ENCODE measurements around the gene IL1A.
A peak's percentile ranks its signal among the peaks of the same experiment; 100 is the strongest.

Gene IL1A

DNA sequence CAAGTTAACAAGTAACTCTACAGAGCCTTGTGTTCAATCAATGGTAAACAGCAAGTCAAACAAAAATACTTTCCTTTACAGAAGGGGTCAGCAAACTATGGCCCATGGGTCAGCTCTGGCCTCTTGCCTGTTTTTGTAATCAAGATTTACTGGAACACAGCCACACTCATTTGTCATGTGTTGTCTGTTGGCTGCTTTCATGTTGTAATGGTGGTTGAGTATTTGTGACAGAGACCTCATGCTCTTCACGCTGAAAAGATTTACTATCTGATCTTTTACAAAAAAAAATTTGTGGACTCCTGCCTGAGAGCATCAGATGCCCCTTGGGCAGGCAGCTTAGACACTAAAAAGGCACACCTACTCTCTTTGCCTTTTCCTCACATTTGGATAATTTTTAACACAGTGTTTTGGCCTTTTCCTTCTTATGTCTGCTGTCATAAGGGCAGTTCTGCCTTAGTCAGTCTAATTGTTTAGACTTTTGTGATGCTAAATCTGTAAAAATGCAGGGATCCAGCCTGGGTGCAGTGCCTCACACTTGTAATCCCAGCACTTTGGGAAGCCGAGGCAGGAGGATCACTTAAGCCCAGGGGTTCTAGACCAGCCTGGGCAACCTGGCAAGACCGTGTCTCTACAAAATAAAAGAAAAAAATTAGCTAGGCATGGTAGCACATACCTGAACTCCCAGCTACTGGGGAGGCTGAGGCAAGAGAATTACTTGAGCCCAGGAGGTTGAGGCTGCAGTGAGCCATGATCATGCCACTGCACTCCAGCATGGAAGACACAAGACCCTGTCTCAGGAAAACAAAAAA lies 34.0 kb upstream of the IL1A start:
- peak; percentile 49 for DNase-seq

DNA sequence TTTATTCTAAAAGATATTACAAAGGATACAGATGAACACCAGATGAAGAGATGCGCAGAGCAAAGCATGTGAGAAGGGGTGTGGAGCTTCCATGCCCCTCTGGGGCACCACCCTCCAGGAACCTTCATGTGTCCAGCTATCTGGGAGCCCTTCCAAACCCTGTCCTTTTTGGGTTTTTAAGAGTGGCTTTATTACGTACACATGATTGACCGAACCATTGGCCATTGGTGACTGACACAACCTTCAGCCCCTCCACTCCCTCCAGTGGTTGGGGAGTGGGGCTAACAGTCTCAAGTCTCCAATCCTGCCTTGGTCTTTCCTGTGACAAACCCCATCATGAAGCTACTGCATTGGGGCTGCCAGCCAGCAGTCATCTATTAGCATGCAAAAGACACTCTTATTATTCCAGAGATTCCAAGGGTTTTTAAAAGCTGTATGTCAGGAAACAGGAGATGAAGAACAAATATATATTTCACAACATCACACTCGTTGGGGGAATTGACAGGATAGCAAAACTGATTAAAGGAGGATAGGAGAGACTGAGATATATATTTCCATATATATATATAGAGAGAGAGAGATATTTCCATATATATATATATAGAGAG lies 32.9 kb upstream of the IL1A start:
- DNase-seq, result no peak

DNA sequence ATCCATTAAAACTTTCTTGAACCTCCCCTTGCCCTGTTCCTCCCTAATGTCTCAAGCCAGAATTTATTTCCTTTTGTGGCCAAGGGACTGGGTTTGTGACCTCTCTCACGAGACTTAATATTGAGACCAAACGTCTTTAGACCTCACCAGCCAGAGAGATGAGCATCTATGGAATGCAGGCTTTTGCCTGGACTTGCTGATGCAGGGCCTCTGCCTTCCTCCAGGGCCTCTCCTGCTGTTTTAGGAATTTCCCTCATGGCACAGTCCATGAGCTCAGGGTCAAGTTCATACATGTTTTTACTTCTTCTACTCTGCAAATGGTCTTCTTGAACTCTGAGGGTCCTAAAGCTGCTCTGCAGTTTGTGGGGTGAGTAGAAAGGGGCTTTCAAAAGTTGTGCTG lies 30.0 kb upstream of the IL1A start:
- no peak for DNase-seq

DNA sequence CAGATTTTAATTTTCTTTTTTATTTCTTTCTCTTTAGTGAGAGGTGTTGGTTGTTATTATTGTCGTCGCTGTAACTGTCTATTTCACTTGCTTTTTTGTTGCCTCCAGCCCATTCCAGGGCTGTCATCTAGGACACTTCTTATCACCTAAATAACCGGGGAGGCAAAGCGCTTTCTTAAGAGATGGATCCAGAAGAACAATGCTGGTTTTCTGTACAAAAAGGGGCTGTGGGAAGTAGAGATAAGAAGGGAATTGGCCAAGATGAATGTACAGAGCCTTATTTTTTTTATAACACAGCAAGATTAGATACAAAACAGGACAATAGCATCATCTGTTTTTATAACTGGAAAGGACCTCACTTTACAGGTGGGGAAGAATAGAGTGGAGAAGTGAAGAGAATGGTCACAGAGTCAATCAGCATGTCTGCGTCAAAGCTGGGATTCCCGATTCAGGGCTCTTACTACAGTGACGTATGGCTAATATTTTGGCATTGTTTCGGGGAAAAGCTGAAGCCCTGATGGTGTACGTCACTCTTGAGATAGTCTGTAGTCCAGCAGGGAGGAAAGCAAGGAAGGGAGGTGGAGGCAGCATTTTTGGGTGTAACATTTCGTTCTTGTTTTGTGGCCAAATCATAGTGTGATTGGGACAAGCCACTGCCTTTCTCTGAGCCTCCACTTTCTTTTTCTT lies 29.1 kb upstream of the IL1A start:
- no peak for DNase-seq

DNA sequence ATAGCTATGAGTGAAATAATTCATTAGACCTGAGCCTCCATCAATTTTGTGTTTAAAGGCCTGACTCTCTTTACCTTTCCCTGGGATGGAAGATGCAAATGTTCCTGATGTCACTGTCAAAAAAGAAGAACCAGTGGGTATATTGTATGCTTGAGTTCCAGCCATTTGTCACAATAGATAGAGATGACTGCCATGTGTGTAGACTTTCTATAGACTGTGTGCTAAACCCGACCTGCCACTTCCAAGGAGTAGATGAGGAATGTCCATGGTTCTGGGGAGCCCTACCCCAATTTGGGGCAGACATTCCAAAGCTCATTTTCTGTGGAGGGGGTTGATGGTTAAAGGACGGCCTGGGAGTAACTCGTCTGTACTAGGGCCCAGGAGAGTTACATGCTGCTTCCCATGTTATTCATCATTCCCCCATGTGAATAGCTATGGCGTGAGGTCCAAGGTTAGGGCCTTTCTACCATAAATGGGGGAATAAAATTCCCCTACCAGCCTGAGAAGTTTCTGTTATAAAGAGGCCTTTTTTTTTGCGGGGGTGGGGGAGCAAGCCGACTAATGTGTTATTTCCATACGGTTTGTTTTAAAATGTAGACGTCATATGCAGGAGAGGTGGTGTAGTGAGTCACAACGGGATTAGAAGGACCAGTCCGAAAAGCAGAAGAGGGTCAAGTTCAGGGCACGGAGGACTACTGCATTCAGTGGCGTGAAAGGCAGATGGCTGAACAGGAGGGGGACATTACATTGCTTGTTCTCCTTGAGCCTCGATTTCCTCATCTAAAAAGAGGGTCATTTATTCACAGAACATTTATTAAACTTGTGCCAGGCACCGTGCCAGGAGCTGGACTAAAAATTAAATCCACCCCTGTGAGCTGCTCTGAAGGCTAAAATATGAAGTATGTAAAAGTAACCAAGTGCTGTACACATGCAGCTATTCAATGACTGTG lies 28.3 kb upstream of the IL1A start:
- peak; percentile 89 for DNase-seq

DNA sequence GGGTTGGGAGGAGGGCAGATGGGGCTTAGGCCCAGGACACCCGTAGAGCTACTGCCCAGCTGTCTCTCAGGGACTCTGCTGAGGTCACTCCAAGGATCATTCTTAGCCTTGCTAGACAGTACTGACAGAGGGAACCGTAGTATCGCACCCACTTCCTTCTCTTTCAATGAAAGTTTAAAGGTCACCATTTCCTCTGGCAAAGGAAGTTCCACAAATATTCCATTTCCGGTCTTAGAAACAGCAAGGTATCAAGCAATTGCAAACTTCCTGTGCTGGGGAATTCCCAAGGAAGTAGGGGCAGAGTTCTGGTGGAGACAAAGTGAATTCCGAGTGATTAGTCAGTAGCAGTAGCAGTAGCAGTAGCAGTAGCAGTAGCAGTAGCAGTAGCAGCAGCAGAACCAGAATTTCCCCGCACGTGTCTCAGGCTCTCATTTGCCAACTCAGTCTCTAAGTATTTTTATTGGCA lies 27.6 kb upstream of the IL1A start:
- peak; percentile 97 for DNase-seq

DNA sequence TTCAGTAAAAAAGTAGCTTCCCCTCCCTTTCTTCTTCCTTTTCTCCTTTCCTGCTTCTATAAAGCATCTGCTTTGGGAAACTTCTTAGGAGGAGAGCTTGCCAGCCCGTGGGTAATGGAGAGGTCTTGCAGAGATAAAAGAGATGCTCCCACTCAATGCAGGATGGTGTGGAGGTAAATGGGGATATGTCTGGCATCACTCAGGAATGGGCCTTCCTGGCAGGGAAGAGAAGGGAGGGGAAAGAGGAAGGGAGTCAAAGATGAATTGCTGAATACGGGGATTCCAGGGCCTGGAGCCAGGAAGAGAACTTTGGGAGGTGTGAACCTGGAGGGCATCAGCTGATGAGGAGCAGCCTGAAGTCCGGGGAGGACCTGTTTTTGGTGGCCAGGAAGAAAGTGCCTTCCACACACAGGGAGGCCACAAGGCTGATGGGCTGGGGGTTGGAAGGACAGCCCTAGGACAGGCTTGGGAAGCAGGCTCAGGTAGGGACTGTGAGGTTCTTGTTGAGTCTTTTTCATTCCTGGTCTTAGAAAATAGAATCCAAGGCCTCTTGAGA lies 27.1 kb upstream of the IL1A start:
- DNase-seq, result no peak

DNA sequence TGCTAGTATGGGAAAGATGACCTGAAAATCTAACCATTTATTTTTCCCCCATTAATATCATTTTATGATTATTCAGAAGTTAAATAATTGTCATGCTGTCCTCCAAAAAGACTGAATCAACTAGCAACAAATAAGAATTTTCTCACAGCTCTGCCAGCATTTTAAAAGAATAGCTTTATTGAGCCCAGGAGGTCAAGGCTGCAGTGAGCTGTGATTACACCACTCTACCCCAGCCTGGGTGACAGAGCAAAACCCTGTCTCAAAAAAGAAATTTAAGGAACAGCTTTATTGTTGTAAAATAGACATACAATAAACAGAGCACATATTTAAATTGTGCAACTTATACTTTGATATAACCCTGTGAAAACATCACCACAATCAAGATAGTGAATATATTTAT lies 24.8 kb upstream of the IL1A start:
- no peak for DNase-seq

DNA sequence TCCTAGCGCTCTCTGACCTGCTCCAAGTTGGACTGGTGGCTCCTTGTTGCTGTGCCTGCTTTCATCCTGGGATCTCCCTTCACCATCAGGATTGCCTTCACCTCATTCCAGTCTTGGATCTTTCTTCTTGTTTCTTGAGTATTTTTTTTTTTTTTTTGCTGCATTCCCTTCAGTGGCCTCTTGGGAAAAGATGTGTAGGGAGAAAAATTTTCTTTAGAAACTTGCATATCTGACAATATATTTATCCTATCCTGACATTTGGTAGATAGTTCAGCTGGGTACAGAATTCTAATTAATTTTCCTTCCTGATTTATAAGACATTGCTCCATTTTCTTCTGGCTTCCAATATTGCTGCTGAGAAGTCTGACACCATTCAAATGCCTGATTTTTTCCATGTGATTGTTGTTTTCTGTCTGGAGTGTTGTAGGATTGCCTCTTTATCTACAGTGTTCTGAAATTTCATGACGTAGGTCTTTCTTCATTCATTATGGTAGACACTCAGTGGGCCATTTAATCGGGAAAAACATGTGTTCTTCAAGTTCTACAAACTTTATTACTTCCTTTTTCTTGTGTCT lies 23.0 kb upstream of the IL1A start:
- DNase-seq, result no peak

DNA sequence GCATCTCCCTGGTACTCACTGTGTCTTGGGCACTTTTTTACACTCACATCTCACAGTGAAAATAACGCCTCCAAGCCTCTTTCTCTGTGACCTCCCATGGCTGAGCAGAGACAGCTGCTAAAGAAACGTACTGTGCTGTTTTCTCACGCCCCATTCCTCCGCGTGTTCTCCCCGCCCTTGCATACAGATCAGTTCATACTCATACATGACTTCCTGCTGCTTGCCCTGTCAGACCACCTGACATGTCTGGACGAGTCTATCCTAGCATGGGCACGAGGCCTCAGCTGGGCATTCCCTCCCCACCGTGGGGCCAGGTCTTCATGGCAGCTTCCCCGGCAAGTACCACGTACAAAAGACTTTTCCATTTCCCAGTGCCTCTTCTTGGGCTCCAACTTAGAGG lies 21.2 kb upstream of the IL1A start:
- DNase-seq, result no peak

DNA sequence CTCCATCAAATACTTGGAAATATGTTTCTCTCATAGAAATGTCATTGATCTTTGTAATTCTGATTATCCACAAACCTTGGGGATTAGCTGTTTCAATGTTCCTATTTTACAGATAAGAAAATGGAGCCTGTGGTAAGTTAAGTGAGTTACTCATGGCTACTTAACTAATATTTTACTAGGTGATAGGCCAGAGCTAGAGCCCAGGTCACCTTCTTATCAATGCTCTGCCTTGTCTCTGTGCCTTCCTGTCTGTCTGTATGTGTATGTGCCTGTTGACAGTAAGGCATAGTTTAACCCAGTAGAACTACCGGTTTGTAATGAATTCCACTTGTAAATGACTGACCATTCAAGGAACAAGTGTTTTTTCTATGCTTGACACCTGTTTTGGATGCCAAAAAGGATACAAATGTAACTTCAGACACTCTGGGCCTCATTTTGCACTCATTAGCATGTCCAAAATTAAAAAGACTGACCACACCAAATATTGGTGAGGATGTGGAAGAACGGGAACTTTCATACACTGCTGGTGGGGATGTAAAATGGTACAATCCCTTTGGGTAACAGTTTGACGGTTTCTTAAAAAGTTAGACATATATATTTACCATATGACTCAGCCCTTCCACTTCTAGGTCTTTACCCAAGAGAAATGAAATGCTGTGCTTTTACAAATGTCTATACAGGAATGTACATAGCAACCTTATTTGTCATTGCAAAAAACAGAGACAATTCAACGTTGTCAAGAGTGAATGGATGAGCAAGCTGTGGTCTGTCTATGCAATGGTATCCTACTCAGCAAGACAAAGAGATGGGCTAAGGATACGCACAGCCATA lies 19.6 kb upstream of the IL1A start:
- peak; percentile 75 for DNase-seq

DNA sequence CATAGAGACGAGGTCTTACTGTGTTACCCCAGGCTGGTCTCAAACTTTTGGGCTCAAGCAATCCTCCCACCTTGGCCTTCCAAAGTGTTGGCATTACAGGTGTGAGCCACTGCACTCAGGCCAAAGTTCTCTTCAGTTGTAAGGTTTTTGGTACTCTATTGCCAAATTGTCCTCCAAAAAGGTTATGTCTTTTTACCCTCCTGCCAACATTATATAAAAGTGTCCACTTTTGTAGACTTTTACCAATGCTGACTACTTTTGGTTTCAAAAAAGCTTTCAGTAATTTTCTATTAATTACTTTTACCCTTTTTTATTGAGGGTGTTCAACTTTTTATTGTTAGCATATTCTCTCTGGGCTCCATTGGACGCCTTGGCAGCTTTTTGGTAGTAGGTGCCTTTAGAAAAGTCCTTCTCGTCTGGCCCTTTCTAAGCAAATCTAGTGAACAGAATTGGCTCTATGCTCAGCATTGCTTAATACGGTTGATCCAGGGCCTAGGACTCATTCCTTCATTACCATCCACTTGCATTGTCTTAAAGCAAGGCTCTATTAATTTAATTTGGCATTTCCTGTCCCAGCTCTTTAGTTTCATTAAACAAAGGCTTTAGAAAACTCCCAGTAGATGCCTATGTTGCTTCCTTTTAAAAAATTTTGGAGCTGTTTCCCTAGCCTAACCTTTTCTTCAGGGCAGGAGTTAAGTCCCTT lies 16.7 kb upstream of the IL1A start:
- no peak for DNase-seq

DNA sequence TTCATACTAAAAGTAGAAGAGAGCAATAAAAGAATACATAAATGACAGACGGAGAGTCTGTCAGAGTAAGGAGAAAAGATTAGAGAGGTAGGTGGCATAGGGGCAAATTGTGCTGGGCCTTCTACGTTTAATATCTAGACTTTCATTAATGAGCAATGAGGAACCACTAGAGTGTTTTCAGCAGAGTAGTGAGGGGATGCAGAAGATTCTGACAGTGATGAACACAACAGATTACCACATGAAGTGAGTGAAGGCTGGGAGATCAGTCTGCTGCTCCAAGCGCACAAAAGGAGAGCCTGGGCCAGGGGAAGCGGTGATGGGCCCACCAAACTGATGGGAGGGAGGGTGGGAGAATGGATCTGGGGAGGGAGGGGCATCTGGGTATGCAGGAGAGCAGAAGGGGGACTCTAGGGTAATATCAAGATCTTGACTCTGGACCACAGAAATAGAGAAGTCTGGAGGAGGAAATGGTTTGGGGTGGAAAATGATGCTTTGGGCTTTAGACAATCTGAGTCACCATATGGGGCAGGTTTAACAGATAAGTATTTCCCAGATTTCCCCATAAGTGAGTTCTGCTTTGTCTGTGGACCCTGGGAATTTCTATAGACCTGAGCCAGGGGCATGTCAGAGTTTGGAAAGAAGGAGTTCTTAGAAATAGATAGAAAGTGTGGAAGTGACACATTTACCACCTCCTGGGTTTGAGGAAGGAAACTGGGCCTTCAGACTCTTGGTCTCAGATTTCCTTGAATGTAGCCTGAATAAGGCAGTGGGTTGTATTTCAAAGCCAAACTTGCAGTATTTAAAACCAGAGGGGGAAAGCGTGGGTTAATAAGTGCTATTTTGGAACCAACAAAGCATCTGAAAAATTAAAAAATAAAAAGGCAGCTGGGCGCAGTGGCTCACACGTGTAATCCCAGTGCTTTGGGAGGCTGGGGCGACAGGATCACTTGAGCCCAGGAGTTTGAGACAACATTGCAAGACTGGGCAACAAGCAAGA lies 15.0 kb upstream of the IL1A start:
- DNase-seq, result peak; percentile 97

DNA sequence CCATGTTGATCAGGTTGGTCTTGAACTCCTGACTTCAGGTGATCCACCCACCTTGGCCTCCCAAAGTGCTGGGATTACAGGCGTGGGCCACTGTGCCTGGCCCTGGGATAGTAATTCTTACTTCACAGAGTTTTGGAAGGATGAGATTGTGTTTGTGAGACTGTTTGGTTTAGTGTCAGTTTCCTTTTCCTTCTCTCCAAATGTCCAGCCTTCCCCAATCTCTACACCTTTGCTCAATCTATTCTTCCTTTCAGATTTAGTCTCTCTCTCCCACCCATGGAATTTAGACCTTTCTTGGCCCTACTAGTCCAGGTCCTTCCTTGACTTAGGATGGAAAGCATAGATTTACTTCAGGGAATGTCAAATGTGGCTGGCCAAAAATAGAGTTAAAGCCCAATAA lies 12.2 kb upstream of the IL1A start:
- DNase-seq, result peak; percentile 68

DNA sequence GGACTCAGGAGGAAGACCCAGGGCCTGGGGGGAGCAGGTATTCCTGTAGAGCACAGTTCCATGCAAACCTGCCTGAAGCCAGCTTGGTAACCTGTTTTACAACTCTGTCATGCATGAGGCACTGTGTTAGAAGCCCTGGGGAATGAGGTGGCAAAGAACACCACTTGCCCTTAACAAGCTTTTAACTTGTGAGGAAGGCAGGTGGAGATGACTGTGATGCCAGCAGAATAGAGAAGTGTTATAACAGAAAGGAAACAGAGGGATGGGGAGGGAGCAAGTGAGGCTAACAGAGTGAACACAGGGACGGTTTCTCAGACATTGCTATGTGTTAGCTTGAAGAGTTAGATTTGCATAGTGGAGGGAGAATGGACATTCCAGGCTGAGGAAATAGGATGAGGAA lies 11.5 kb upstream of the IL1A start:
- peak; percentile 97 for DNase-seq

DNA sequence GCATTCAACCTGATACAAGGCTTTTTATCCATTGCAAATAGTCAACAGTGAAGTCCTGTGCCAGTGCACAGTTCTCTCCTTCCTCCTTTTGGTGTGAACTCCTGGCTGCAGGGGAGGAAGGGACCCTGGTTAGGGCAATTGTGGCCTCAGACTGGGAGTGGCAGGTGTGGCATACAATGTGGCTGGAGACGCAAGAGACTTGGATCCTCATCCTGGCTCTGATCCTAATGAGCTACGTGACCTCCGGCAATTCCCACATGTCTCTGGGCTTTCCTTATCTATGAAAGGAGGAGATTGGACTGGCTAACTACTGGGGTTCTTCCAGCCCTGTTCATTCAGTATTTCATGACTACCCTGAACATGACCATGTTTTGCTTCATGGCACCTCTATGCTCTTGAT lies 10.5 kb upstream of the IL1A start:
- peak; percentile 80 for DNase-seq

DNA sequence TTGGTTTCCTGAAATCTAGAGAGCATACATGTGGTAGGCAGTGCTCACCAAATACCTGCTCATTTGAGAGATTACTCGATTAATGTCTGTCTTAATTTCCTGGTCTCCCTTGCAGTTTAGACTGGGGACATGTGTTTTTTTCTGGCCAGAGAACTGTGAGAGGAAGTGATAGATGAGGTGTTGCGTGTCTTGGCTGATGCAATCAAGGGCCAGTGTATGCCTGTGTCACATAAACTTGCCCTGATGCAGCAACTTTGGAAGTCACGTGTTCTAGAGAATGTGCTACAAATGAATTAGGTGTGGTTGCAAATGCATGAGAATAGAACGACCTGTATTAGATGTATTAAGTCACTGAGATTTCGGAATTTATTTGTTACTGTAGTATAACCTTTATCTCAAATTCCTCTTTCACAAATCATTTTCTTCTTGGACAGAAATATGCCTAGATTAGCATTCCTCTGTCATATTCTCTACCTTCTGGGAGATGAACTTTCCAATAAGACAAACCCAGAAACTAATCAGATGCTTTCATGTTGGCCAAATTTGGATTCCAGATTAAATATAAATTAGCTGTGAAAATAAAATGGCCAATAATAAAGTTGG lies 9.9 kb upstream of the IL1A start:
- DNase-seq, result peak; percentile 98

DNA sequence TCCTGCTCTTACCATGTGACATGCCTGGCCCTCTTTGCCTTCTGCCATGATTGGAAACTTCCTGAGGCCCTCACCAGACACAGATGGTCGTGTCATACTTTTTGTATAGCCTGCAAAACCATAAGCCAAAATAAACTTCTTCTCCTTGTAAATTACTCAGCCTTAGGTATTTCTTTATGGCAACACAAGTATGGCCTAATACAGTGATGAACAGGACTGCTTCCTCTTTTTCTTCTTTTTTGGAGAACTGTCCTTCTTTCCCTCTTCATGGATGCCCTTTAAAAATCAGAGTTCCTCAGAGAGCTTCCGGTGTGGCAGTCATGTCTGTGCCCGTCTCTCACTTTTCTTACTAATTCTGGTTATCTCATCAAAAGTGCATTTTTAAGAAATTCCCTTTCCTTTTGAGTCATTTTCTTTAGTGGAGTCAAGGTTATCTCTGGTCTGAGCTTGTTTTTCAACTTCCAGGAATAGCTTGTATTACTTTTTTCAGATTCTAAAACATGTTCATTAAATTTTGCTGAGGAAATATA lies 9.2 kb upstream of the IL1A start:
- DNase-seq, result peak; percentile 97

DNA sequence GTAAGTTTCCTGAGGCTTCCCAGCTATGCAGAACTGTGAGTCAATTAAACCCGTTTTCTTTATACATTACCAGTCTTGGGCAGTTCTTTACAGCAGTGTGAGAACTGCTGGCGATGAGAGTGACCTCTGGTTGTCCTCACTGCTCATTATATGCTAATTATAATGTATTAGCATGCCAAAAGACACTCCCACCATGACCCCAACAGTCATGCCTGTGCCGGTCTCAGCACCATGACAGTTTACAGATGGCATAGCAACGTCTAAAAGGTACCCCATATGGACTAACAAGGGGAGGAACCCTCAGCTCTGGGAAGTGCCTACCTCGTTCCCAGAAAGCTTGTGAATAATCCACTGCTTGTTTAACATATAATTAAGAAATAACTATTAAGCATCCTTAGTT lies 8.1 kb upstream of the IL1A start:
- no peak for DNase-seq

Data from inflammatory macrophage treated with lipopolysaccharide for 4 hours (primary cell).